ENCODE results near the gene GPR142. TPM values are rescaled to one million over a fixed set of nuclear protein-coding genes. Genes with fewer than 3 reads are reported as not detected.

GPR142 gene
- total RNA-seq, 1 experiment from 2014 or later: 0.33 TPM

DNA sequence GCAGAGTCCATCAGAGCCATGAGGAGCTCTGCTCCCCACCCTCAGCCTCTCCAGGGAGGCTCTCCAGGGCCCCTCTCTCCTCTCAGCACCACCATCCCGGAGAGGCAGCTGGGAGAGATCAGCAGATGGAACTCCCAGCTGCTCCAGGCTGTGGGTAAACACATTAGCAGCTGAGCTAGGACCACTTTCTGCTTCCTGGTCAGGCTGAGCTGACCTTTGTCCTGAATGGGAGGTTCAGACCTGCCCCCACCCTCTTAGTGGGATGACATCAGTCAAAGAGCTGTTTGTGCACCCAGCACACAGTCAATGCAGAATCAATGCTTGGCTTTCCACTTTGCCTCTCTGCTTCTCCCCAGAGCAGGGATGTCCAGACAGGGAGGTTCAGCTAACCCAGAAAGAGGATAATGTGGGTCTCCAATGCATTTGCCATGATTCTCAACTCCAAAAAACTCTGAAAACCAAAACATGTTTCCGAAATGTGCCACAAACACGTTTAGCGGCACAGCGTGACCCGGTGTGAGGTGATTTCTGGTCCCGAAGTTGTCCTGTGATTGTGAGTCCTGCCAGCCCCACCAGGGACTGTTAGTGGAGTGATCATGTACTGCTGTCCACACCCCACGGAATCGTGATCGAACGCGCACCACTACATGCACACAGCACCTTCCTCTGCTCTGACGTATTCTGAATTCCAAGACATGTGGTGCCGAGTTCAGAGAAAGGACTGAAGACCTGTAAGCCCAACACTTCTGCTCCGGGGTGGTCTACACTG lies 6.7 kb downstream of the GPR142 start:
- Histone ChIP-seq H2BK20ac (ENCODE audit: low read depth, low read length, poor library complexity, severe bottlenecking) (no peak overlapping the region), H3T11ph (ENCODE audit: low read length) (no peak overlapping the region), H2BK120ac (ENCODE audit: low read depth, low read length, poor library complexity, severe bottlenecking) (no peak overlapping the region), H4K5ac (ENCODE audit: insufficient read length, low read depth, low read length) (no peak overlapping the region), H2BK5ac (ENCODE audit: insufficient read length, low read length) (no peak overlapping the region), H3K18ac (ENCODE audit: insufficient read length, low read depth, low read length) (no peak overlapping the region), H3K4me2 (ENCODE audit: insufficient read depth, insufficient read length, low read length) (no peak overlapping the region), H3K4me1 (ENCODE audit: insufficient read depth, low read length) (no peaks in the 10 kb centered on the region), H3K23ac (ENCODE audit: insufficient read length, low read depth, low read length) (no peak overlapping the region), H2BK15ac (ENCODE audit: low read depth, low read length) (no peak overlapping the region), H2BK12ac (ENCODE audit: insufficient read length, low read depth, low read length) (no peak overlapping the region), H3K4ac (ENCODE audit: low read depth, low read length) (no peak overlapping the region), H3K9ac (ENCODE audit: extremely low read depth, insufficient read length, low read length) (no peak overlapping the region), H3K14ac (ENCODE audit: insufficient read depth, low read length) (no peak overlapping the region), H4K91ac (ENCODE audit: insufficient read length, low read depth, low read length) (no peak overlapping the region), H3K79me1 (ENCODE audit: insufficient read depth, low read depth, low read length, poor library complexity, severe bottlenecking) (no peaks in the 10 kb centered on the region), H3K9me3 (ENCODE audit: control insufficient read depth, low read depth, low read length) (no peaks in the 10 kb centered on the region), H4K8ac (replicated peaks; ENCODE audit: insufficient read length, low read depth, low read length) (no peak overlapping the region), H2AFZ (ENCODE audit: low read length) (no peak overlapping the region), H3K27me3 (ENCODE audit: insufficient read depth, low read length) (no peaks in the 10 kb centered on the region), H3K56ac (ENCODE audit: insufficient read length, low read depth, low read length) (no peak overlapping the region), H3K23me2 (ENCODE audit: insufficient read length, low read depth, low read length, poor library complexity, severe bottlenecking) (no peaks in the 10 kb centered on the region), H4K20me1 (ENCODE audit: control insufficient read depth, insufficient read depth, insufficient read length) (no peaks in the 10 kb centered on the region), H3K79me2 (ENCODE audit: insufficient read depth, low read length) (no peaks in the 10 kb centered on the region), H3K27ac (ENCODE audit: insufficient read length, low read depth, low read length) (no peak overlapping the region), H2AK5ac (ENCODE audit: insufficient read length, low read length) (no peak overlapping the region)
- TF ChIP-seq, protein P1, sequence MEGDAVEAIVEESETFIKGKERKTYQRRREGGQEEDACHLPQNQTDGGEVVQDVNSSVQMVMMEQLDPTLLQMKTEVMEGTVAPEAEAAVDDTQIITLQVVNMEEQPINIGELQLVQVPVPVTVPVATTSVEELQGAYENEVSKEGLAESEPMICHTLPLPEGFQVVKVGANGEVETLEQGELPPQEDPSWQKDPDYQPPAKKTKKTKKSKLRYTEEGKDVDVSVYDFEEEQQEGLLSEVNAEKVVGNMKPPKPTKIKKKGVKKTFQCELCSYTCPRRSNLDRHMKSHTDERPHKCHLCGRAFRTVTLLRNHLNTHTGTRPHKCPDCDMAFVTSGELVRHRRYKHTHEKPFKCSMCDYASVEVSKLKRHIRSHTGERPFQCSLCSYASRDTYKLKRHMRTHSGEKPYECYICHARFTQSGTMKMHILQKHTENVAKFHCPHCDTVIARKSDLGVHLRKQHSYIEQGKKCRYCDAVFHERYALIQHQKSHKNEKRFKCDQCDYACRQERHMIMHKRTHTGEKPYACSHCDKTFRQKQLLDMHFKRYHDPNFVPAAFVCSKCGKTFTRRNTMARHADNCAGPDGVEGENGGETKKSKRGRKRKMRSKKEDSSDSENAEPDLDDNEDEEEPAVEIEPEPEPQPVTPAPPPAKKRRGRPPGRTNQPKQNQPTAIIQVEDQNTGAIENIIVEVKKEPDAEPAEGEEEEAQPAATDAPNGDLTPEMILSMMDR (conservative IDR thresholded peaks at IDR 0.05): no peak
- Mint-ChIP-seq H3K4me1 (peaks cover 5 to 6% of the 10 kb centered on the region in 2 experiments), H3K36me3 (ENCODE audit: insufficient read depth in 1 of 3, low read depth in 3 of 3) (no peaks in the 10 kb centered on the region), H3K4me3 (no peak overlapping the region; a peak in 1 of 5 replicates), H3K27me3 (ENCODE audit: low read depth) (peaks cover 71% of the 10 kb centered on the region), H3K27ac (no peak overlapping the region), H3K9me3 (no peaks in the 10 kb centered on the region; a peak in 1 of 5 replicates)
- WGBS (ENCODE audit: extremely low coverage, insufficient read length, low lambda C conversion rate): no CpG with 5 or more reads among the region's 15 CpGs
- DNase-seq: no peak
